ENCODE data around the gene CAGE1.
A peak's percentile ranks its signal among the peaks of the same experiment; 100 is the strongest.
"Not testable (repeated sequence)": the region's sequence is repeated elsewhere in the genome, so short reads cannot be mapped to it uniquely, and the experiment has no call there.

CAGE1 gene

DNA sequence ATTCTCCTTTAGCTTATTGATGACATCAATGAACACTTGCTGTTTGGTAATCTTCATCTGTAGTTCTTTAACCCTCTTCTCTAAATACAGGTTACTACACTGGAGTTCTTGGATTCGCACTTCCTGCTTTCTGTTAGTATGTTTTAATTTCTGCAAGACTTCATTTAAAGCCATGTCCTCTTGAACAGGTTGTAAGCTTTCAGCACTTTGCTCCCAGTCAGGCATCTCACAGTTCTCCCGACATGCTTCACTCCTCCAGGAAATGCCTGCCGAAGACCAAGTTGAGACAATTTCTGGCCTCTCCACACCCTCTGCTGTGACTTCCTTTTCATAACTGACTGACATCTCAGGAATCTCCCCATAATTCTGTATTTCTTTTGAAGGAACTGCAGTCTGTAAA lies 15.8 kb downstream of the CAGE1 start:
- TF ChIP-seq, protein P1, sequence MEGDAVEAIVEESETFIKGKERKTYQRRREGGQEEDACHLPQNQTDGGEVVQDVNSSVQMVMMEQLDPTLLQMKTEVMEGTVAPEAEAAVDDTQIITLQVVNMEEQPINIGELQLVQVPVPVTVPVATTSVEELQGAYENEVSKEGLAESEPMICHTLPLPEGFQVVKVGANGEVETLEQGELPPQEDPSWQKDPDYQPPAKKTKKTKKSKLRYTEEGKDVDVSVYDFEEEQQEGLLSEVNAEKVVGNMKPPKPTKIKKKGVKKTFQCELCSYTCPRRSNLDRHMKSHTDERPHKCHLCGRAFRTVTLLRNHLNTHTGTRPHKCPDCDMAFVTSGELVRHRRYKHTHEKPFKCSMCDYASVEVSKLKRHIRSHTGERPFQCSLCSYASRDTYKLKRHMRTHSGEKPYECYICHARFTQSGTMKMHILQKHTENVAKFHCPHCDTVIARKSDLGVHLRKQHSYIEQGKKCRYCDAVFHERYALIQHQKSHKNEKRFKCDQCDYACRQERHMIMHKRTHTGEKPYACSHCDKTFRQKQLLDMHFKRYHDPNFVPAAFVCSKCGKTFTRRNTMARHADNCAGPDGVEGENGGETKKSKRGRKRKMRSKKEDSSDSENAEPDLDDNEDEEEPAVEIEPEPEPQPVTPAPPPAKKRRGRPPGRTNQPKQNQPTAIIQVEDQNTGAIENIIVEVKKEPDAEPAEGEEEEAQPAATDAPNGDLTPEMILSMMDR (IDR thresholded peaks at IDR 0.05; ENCODE audit: low read depth, low read length): no peak
- H3K4me3 ChIP-seq (replicated peaks in 1 of 2; ENCODE audit: low read depth in 2 of 2, low read length in 2 of 2): no peak overlapping the region
- DNase-seq (ENCODE audit: low read depth in 2 of 2): peak in 1 of 2 donors; percentile 2

DNA sequence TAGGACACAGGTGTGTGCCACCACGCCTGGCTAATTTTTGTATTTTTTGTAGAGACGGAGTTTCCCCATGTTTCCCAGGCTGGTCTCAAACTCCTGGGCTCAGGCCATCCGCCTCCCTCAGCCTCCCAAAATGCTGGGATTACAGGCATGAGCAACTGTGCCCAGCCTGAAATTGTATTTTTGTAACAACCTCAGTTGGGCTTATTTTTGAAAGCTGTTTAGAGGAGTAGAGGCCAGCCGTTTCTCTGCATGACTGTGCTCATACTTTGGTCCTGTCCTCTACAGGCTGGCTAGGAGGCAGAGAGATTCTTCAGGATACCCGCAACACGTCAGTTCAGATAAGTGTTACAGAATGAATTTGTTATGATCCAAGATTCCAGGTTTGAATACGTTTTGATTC lies 22.1 kb downstream of the CAGE1 start:
- no peak for DNase-seq (ENCODE audit: low read depth in 2 of 2)
- H3K4me3 ChIP-seq (replicated peaks in 1 of 2; ENCODE audit: low read depth in 2 of 2, low read length in 2 of 2): no peak overlapping the region
- TF ChIP-seq, protein P1 (IDR thresholded peaks at IDR 0.05; ENCODE audit: low read depth, low read length): no peak

DNA sequence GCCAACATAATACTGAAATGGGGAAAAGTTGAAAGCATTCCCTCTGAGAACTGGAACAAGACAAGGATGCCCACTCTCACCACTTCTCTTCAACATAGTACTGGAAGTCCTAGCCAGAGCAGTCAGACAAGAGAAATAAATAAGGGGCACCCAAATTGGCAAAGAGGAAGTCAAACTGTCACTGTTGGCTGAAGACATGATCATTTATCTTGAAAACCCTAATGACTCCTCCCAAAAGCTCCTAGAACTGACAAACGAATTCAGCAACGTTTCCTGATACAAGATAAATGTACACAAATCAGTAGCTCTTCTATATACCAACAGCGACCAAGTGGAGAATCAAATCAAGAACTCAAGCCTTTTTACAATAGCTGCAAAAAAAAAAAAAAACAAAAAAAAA lies 37.6 kb downstream of the CAGE1 start:
- H3K4me3 ChIP-seq (replicated peaks in 1 of 2; ENCODE audit: low read depth in 2 of 2, low read length in 2 of 2); DNase-seq (ENCODE audit: low read depth in 2 of 2): not testable (repeated sequence)

DNA sequence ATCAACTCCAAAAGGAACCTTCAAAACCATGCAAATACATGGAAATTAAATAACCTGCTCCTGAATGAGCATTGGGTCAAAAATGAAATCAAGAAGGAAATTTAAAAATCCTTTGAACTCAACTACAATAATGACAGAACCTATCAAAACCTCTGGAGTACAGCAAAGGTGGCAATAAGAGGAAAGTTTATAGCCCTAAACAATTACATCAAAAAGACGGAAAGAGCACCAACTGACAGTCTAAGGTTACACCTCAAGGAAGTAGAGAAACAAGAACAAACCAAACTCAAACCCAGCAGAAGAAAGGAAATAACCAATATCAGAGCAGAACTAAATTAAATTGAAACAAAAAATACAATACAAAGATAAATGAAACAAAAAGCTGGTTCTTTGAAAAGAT lies 39.0 kb downstream of the CAGE1 start:
- DNase-seq (ENCODE audit: low read depth in 2 of 2); H3K4me3 ChIP-seq (replicated peaks in 1 of 2; ENCODE audit: low read depth in 2 of 2, low read length in 2 of 2): not testable (repeated sequence)

DNA sequence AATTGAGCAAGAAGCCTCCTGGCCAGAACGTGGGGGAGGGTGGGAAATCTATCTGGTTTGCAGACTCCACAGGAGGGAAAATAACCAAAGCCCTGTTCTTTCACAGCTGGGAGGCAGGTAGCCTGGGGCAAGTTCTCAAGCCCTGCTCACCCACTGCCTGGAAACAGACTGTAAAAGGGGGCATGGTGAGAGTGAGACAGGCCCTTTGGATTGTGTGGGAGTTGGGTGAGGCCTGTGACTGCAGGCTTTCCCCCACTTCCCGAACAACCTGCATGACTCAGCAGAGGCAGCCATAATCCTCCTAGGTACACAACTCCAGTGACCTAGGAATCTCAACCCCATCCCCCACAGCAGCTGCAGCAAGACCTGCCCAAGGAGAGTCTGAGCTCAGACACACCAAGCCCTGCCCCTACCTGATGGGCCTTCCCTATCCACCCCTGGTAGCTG lies 42.0 kb downstream of the CAGE1 start:
- peak in 1 of 2 donors; percentile 27 for DNase-seq (ENCODE audit: low read depth in 2 of 2)
- not testable (repeated sequence) for H3K4me3 ChIP-seq (replicated peaks in 1 of 2; ENCODE audit: low read depth in 2 of 2, low read length in 2 of 2)

DNA sequence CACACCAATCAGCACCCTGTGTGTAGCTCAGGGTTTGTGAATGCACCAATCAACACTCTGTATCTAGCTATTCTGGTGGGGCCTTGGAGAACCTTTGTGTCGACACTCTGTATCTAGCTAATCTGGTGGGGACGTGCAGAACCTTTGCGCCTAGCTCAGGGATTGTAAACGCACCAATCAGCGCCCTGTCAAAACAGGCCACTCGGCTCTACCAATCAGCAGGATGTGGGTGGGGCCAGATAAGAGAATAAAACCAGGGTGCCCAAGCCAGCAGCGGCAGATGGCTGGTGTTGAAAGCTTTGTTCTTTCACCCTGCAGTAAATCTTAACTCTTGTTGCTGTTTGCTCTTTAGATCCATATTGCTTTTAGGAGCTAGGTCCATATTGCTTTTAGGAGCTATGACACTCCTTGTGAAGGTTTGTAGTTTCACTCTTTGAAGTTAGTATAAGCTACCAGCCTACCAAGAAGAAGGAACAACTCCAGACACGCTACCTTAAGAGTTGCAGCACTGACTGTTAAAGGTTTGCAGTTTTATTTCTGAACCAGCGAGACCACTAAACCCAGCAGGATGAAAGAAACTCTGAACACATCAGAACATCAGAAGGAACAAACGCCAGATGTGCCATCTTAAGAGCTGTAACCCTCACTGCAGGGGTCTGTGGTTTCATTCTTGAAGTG lies 44.6 kb downstream of the CAGE1 start:
- DNase-seq (ENCODE audit: low read depth in 2 of 2); H3K4me3 ChIP-seq (replicated peaks in 1 of 2; ENCODE audit: low read depth in 2 of 2, low read length in 2 of 2): not testable (repeated sequence)

DNA sequence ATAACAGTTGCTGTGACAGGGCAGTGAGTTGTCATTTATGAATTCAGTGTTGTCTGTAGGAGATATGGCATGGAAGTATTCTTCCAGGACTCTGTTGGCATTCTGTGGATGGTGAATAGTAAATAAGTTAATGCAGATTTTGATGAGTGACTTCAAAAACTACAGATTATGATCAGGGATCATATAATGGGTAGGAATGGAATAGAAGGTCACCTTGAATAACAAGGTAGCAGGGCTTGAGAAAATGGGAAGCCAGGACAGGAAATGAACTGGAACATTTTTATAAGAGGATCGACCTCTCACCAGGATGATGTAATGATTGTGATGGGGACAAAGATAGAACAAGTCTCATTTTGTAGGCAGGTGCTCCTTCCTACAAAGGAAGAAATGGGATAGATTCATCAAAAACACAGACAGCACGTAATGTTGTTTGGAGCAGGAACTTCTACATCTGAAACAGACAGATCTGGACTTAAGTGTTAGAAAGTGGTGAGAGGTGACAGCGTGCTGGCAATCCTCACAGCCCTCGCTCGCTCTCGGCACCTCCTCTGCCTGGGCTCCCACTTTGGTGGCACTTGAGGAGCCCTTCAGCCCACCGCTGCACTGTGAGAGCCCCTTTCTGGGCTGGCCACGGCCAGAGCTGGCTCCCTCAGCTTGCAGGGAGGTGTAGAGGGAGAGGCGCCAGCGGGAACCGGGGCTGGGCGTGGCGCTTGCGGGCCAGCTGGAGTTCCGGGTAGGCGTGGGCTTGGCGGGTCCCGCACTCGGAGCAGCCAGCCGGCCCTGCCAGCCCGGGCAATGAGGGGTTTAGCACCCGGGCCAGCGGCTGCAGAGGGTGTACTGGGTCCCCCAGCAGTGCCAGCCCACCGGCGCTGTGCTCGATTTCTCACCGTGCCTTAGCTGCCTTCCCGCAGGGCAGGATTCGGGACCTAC lies 45.7 kb downstream of the CAGE1 start:
- no peak overlapping the region for H3K4me3 ChIP-seq (replicated peaks in 1 of 2; ENCODE audit: low read depth in 2 of 2, low read length in 2 of 2)
- TF ChIP-seq, protein P1 (IDR thresholded peaks at IDR 0.05; ENCODE audit: low read depth, low read length): no peak
- no peak for DNase-seq (ENCODE audit: low read depth in 2 of 2)

DNA sequence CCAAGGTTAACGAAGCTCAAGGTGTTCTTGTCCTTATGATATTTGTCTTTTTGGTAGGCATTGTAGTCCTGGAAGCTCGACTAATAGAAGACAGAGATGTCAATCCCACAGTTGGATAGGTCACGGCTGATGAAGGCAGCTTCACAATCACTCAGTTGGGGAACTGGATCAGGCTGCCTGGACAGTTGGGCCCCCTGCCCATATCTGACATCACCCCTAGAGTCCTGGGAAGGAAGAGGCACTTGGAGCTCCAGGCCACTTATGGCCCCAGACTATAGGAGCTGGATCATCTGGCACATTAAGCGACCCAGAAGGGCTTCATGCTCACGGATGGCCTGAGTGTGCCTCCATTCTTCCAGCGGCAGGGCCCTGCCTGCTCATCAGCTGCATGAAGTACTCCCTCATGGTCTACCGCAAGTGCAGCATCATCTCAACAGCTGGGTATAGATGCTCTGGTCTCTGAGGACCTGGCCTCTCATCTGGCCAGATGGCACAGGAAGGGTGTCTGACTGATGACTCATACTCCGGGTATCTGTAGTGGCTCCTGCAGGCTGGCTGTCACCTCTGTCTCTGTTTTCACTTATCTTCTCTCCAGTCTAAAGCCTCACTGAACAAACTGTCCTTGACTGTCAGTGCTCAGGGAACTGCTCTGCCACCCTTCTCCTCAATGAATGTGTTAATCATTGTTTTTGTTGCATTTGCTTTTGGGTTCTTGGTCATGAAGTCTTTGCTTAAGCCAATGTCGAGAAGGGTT lies 47.4 kb downstream of the CAGE1 start:
- peak in 1 of 2 donors; percentile 27 for DNase-seq (ENCODE audit: low read depth in 2 of 2)
- TF ChIP-seq, protein P1 (IDR thresholded peaks at IDR 0.05; ENCODE audit: low read depth, low read length): no peak
- H3K4me3 ChIP-seq (replicated peaks in 1 of 2; ENCODE audit: low read depth in 2 of 2, low read length in 2 of 2): no peak overlapping the region

Data from cardiac fibroblast (primary cell).